GM19452 (cell line): ENCODE data around the gene CEP170B.
A peak's percentile ranks its signal among the peaks of the same experiment; 100 is the strongest.
"Not testable (repeated sequence)": the region's sequence is repeated elsewhere in the genome, so short reads cannot be mapped to it uniquely, and the experiment has no call there.

Source experiments
- ATAC-seq: cut with Tn5 transposase; IDR thresholded peaks from one replicate; pipeline ENCODE4 v1.9.1; 2021; ENCODE audit not compliant: unreplicated experiment

The CEP170B gene

GRCh38 chr14:104865081-104865630 lies at the start of gene CEP170B:
TSS of gene CEP170B (plus strand) at chr14:104865268. CDS start at chr14:104868451, 3,183 bp downstream.
- no peak for ATAC-seq

- ATAC-seq = peak; percentile 2
These were observed 48.5 kb upstream of the CEP170B start for GRCh38 chr14:104816616-104816884.

- ATAC-seq = no peak
These were observed 46.9 kb upstream of the CEP170B start for GRCh38 chr14:104817930-104818713.

- no peak for ATAC-seq
These were observed 46.3 kb upstream of the CEP170B start for GRCh38 chr14:104818714-104819161.

- ATAC-seq = no peak
These were observed 45.7 kb upstream of the CEP170B start for GRCh38 chr14:104819361-104819781.

GRCh38 chr14:104820669-104821228 lies 44.3 kb upstream of the CEP170B start:
- no peak for ATAC-seq

- ATAC-seq = no peak
These were observed 43.7 kb upstream of the CEP170B start for GRCh38 chr14:104821229-104821945.

GRCh38 chr14:104821971-104822608 lies 43.0 kb upstream of the CEP170B start:
- no peak for ATAC-seq

GRCh38 chr14:104822821-104823615 lies 42.0 kb upstream of the CEP170B start:
- no peak for ATAC-seq

- no peak for ATAC-seq
These were observed 40.6 kb upstream of the CEP170B start for GRCh38 chr14:104824353-104824997.

GRCh38 chr14:104826189-104826860 lies 38.7 kb upstream of the CEP170B start:
- ATAC-seq = peak; percentile 82

GRCh38 chr14:104826861-104827176 lies 38.2 kb upstream of the CEP170B start:
- no peak for ATAC-seq

- no peak for ATAC-seq
These were observed 37.7 kb upstream of the CEP170B start for GRCh38 chr14:104827177-104828055.

- ATAC-seq = no peak
These were observed 34.3 kb upstream of the CEP170B start for GRCh38 chr14:104830781-104831180.

- ATAC-seq = not testable (repeated sequence)
These were observed 28.7 kb upstream of the CEP170B start for GRCh38 chr14:104836171-104836935.

- no peak for ATAC-seq
These were observed 23.3 kb upstream of the CEP170B start for GRCh38 chr14:104841730-104842129.

GRCh38 chr14:104843006-104843405 lies 22.1 kb upstream of the CEP170B start:
- no peak for ATAC-seq
